Measurements from ENCODE around the gene CTNNBL1.

DNA sequence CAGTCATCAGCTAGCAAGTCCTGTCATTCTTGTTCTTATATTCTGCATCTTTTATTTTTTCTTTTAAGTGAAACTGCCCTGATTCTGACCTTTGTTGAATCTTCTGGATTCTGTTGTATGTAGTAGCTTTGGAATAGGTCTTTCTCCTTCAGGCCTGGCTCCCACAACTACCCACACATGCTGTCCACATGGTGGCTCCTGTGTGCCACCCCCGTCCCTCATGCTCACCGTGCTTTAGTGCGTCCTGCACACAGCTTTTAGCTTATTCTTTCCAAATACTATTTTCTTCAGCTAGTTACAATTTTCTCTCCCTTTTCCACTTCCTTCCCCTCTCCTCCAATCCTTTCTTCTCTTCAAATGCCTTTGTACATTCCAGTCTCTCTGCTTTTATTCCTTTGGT is 61.8 kb downstream of the CTNNBL1 start:
- TF ChIP-seq JUNB (IDR thresholded peaks at IDR 0.05; ENCODE audit: unreplicated experiment) (no peak), CREB1 (CRISPR knock-in tag; IDR thresholded peaks at IDR 0.05; ENCODE audit: low read depth) (no peak), POLR2AphosphoS5 (IDR thresholded peaks at IDR 0.05; ENCODE audit: low read depth) (no peak), EZH2 (IDR thresholded peaks at IDR 0.05; ENCODE audit: low read depth, unreplicated experiment) (no peak), EZH2phosphoT487 (IDR thresholded peaks at IDR 0.05; ENCODE audit: unreplicated experiment) (no peak), NANOG (IDR thresholded peaks at IDR 0.05; ENCODE audit: borderline replicate concordance) (no peak), ZNF114 (CRISPR knock-in tag; IDR thresholded peaks at IDR 0.05) (no peak), STAT1 (IDR thresholded peaks at IDR 0.05; ENCODE audit: unreplicated experiment) (no peak)
- TF ChIP-seq, protein P1, sequence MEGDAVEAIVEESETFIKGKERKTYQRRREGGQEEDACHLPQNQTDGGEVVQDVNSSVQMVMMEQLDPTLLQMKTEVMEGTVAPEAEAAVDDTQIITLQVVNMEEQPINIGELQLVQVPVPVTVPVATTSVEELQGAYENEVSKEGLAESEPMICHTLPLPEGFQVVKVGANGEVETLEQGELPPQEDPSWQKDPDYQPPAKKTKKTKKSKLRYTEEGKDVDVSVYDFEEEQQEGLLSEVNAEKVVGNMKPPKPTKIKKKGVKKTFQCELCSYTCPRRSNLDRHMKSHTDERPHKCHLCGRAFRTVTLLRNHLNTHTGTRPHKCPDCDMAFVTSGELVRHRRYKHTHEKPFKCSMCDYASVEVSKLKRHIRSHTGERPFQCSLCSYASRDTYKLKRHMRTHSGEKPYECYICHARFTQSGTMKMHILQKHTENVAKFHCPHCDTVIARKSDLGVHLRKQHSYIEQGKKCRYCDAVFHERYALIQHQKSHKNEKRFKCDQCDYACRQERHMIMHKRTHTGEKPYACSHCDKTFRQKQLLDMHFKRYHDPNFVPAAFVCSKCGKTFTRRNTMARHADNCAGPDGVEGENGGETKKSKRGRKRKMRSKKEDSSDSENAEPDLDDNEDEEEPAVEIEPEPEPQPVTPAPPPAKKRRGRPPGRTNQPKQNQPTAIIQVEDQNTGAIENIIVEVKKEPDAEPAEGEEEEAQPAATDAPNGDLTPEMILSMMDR (conservative IDR thresholded peaks at IDR 0.05; ENCODE audit: low read depth in 2 of 2): peak in 1 of 2 experiments; percentile 41; a peak in 2 of 4 replicates
- TF ChIP-seq, protein P2, sequence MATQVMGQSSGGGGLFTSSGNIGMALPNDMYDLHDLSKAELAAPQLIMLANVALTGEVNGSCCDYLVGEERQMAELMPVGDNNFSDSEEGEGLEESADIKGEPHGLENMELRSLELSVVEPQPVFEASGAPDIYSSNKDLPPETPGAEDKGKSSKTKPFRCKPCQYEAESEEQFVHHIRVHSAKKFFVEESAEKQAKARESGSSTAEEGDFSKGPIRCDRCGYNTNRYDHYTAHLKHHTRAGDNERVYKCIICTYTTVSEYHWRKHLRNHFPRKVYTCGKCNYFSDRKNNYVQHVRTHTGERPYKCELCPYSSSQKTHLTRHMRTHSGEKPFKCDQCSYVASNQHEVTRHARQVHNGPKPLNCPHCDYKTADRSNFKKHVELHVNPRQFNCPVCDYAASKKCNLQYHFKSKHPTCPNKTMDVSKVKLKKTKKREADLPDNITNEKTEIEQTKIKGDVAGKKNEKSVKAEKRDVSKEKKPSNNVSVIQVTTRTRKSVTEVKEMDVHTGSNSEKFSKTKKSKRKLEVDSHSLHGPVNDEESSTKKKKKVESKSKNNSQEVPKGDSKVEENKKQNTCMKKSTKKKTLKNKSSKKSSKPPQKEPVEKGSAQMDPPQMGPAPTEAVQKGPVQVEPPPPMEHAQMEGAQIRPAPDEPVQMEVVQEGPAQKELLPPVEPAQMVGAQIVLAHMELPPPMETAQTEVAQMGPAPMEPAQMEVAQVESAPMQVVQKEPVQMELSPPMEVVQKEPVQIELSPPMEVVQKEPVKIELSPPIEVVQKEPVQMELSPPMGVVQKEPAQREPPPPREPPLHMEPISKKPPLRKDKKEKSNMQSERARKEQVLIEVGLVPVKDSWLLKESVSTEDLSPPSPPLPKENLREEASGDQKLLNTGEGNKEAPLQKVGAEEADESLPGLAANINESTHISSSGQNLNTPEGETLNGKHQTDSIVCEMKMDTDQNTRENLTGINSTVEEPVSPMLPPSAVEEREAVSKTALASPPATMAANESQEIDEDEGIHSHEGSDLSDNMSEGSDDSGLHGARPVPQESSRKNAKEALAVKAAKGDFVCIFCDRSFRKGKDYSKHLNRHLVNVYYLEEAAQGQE (IDR thresholded peaks at IDR 0.05; ENCODE audit: unreplicated experiment): no peak
- TF ChIP-seq, protein P3, sequence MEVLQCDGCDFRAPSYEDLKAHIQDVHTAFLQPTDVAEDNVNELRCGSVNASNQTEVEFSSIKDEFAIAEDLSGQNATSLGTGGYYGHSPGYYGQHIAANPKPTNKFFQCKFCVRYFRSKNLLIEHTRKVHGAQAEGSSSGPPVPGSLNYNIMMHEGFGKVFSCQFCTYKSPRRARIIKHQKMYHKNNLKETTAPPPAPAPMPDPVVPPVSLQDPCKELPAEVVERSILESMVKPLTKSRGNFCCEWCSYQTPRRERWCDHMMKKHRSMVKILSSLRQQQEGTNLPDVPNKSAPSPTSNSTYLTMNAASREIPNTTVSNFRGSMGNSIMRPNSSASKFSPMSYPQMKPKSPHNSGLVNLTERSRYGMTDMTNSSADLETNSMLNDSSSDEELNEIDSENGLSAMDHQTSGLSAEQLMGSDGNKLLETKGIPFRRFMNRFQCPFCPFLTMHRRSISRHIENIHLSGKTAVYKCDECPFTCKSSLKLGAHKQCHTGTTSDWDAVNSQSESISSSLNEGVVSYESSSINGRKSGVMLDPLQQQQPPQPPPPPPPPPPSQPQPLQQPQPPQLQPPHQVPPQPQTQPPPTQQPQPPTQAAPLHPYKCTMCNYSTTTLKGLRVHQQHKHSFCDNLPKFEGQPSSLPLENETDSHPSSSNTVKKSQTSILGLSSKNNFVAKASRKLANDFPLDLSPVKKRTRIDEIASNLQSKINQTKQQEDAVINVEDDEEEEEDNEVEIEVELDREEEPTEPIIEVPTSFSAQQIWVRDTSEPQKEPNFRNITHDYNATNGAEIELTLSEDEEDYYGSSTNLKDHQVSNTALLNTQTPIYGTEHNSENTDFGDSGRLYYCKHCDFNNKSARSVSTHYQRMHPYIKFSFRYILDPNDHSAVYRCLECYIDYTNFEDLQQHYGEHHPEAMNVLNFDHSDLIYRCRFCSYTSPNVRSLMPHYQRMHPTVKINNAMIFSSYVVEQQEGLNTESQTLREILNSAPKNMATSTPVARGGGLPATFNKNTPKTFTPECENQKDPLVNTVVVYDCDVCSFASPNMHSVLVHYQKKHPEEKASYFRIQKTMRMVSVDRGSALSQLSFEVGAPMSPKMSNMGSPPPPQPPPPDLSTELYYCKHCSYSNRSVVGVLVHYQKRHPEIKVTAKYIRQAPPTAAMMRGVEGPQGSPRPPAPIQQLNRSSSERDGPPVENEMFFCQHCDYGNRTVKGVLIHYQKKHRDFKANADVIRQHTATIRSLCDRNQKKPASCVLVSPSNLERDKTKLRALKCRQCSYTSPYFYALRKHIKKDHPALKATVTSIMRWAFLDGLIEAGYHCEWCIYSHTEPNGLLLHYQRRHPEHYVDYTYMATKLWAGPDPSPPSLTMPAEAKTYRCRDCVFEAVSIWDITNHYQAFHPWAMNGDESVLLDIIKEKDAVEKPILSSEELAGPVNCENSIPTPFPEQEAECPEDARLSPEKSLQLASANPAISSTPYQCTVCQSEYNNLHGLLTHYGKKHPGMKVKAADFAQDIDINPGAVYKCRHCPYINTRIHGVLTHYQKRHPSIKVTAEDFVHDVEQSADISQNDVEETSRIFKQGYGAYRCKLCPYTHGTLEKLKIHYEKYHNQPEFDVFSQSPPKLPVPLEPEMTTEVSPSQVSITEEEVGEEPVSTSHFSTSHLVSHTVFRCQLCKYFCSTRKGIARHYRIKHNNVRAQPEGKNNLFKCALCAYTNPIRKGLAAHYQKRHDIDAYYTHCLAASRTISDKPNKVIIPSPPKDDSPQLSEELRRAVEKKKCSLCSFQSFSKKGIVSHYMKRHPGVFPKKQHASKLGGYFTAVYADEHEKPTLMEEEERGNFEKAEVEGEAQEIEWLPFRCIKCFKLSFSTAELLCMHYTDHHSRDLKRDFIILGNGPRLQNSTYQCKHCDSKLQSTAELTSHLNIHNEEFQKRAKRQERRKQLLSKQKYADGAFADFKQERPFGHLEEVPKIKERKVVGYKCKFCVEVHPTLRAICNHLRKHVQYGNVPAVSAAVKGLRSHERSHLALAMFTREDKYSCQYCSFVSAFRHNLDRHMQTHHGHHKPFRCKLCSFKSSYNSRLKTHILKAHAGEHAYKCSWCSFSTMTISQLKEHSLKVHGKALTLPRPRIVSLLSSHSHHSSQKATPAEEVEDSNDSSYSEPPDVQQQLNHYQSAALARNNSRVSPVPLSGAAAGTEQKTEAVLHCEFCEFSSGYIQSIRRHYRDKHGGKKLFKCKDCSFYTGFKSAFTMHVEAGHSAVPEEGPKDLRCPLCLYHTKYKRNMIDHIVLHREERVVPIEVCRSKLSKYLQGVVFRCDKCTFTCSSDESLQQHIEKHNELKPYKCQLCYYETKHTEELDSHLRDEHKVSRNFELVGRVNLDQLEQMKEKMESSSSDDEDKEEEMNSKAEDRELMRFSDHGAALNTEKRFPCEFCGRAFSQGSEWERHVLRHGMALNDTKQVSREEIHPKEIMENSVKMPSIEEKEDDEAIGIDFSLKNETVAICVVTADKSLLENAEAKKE (CRISPR knock-in tag; IDR thresholded peaks at IDR 0.05): no peak
- TF ChIP-seq, protein P4, sequence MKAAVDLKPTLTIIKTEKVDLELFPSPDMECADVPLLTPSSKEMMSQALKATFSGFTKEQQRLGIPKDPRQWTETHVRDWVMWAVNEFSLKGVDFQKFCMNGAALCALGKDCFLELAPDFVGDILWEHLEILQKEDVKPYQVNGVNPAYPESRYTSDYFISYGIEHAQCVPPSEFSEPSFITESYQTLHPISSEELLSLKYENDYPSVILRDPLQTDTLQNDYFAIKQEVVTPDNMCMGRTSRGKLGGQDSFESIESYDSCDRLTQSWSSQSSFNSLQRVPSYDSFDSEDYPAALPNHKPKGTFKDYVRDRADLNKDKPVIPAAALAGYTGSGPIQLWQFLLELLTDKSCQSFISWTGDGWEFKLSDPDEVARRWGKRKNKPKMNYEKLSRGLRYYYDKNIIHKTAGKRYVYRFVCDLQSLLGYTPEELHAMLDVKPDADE (IDR thresholded peaks at IDR 0.05): no peak

Data from GM23338 (cell line).